ENCODE measurements around the gene DCLRE1B.

DCLRE1B gene

GRCh38 chr1:113950908-113951307, 45.8 kb downstream of the DCLRE1B start:
- DNase-seq = no peak

GRCh38 chr1:113951719-113952118, 46.6 kb downstream of the DCLRE1B start:
- DNase-seq = no peak

GRCh38 chr1:113957984-113958383, 52.9 kb downstream of the DCLRE1B start:
- DNase-seq = no peak

- no peak for DNase-seq
These were observed 53.6 kb downstream of the DCLRE1B start for GRCh38 chr1:113958691-113959090.

- DNase-seq = no peak
These were observed 58.3 kb downstream of the DCLRE1B start for GRCh38 chr1:113963281-113963906.

Data from midbrain (tissue), 1 donor.